ENCODE results near the gene TRAPPC12. TPM values are rescaled to one million over a fixed set of nuclear protein-coding genes. Genes with fewer than 3 reads are reported as not detected.
"Not testable (repeated sequence)": the region's sequence is repeated elsewhere in the genome, so short reads cannot be mapped to it uniquely, and the experiment has no call there.

Gene TRAPPC12
- total RNA-seq, 1 donor from 2014 or later: 89.8 TPM

- intact Hi-C loops (cut with DNase I): no loop called here
- ATAC-seq (no peak), DNase-seq (no peak)
- H3K9me3 ChIP-seq: no peaks in the 10 kb centered on the region
- H3K36me3 ChIP-seq: peaks cover 14% of the 10 kb centered on the region
- TF ChIP-seq CTCF (IDR thresholded peaks at IDR 0.05): no peak
- H3K27me3 ChIP-seq: no peaks in the 10 kb centered on the region
- H3K4me3 ChIP-seq: no peak overlapping the region
- no peaks in the 10 kb centered on the region for H3K4me1 ChIP-seq
- H3K27ac ChIP-seq: no peak overlapping the region
These were observed 21.6 kb upstream of the TRAPPC12 start for GRCh38 chr2:3357926-3358325.

GRCh38 chr2:3361518-3362389, 17.7 kb upstream of the TRAPPC12 start:
- Histone ChIP-seq H3K4me1 (no peaks in the 10 kb centered on the region), H3K4me3 (no peak overlapping the region), H3K27ac (no peak overlapping the region), H3K9me3 (no peaks in the 10 kb centered on the region), H3K27me3 (no peaks in the 10 kb centered on the region), H3K36me3 (no peaks in the 10 kb centered on the region)
- intact Hi-C loops (cut with DNase I): no loop called here
- no peak for DNase-seq
- ATAC-seq: peak; percentile 24
- TF ChIP-seq CTCF (IDR thresholded peaks at IDR 0.05): no peak

- no peaks in the 10 kb centered on the region for H3K27me3 ChIP-seq
- no peak overlapping the region for H3K27ac ChIP-seq
- H3K9me3 ChIP-seq: no peaks in the 10 kb centered on the region
- ATAC-seq: no peak
- H3K4me3 ChIP-seq: no peak overlapping the region
- no peak for DNase-seq
- no peaks in the 10 kb centered on the region for H3K4me1 ChIP-seq
- H3K36me3 ChIP-seq: no peaks in the 10 kb centered on the region
- no peak for TF ChIP-seq CTCF (IDR thresholded peaks at IDR 0.05)
- intact Hi-C loops (cut with DNase I): no loop called here
These were observed 14.3 kb upstream of the TRAPPC12 start for GRCh38 chr2:3365219-3365618.

- no peaks in the 10 kb centered on the region for H3K9me3 ChIP-seq
- H3K4me3 ChIP-seq: no peak overlapping the region
- no peak for DNase-seq
- intact Hi-C loops (cut with DNase I): no loop called here
- H3K27ac ChIP-seq: no peak overlapping the region
- H3K4me1 ChIP-seq: no peaks in the 10 kb centered on the region
- no peak for ATAC-seq
- no peaks in the 10 kb centered on the region for H3K27me3 ChIP-seq
- TF ChIP-seq CTCF (IDR thresholded peaks at IDR 0.05): no peak
- H3K36me3 ChIP-seq: no peaks in the 10 kb centered on the region
These were observed 11.2 kb upstream of the TRAPPC12 start for GRCh38 chr2:3368261-3368722.

- H3K36me3 ChIP-seq; intact Hi-C loops (cut with DNase I); ATAC-seq; H3K4me1 ChIP-seq; H3K4me3 ChIP-seq; DNase-seq; H3K9me3 ChIP-seq; H3K27ac ChIP-seq; H3K27me3 ChIP-seq: not testable (repeated sequence)
These were observed 9.9 kb upstream of the TRAPPC12 start for GRCh38 chr2:3369340-3370181.

GRCh38 chr2:3376821-3377220, 2.7 kb upstream of the TRAPPC12 start:
- Histone ChIP-seq H3K9me3 (no peaks in the 10 kb centered on the region), H3K4me1 (peaks cover 30% of the 10 kb centered on the region), H3K27ac (no peak overlapping the region), H3K27me3 (no peaks in the 10 kb centered on the region), H3K4me3 (peak overlapping the region; percentile 96), H3K36me3 (no peaks in the 10 kb centered on the region)
- no peak for ATAC-seq
- no peak for DNase-seq
- intact Hi-C loops (cut with DNase I): no loop called here
- no peak for TF ChIP-seq CTCF (IDR thresholded peaks at IDR 0.05)
